SW 1271 (cell line): Measurements from ENCODE around the gene HSD17B8.

Experiments
- DNase-seq, 2 experiments: peaks; one replicate each; lab custom pipeline; 2025; lab: John Stamatoyannopoulos, UW

HSD17B8 gene

GRCh38 chr6:33171016-33171879 lies 33.2 kb upstream of the HSD17B8 start:
- no peak for DNase-seq

- DNase-seq: no peak
These were observed 32.4 kb upstream of the HSD17B8 start for GRCh38 chr6:33171880-33172687.

DNA sequence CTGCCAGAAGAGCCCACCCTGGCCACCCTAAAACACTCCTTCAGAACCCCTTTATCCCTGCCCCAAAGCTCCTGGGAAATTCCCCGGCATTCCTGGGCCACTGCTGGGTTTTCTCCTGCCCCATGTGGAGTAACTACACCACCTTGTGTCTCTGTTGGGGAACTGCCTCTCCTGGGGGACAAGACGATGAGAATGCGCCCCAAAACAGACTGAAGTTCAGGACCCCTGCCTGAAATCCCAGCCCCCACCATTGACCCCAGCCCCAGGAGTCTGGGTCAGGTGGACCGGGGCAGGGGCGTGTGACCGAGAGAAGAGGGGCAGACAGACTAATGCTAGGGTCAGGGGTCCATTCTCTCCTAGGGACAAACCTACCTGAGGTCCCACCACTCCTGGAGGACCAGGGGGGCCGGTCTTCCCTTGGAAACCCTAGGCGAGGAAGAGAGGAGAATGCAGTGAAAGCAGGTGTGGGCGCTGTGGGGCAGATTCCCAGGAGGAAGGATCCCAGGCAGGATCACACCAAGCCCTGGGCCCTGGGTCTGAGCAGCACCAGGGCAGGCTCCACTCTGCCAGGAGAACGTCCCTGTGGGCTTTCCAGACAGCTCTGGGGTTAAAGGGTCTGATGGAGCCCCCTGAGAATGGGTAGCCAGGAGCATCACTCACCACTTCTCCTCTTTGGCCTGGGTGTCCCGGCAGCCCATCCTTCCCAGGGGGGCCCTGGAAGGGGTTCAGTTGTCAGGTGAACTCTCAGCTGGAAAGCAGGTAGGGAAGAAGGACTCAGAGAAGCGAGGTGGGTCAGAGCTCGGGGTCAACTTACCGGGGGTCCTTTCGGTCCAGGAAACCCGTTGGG lies 31.5 kb upstream of the HSD17B8 start:
- no peak for DNase-seq

GRCh38 chr6:33173535-33174180 lies 30.8 kb upstream of the HSD17B8 start:
- no peak for DNase-seq

DNA sequence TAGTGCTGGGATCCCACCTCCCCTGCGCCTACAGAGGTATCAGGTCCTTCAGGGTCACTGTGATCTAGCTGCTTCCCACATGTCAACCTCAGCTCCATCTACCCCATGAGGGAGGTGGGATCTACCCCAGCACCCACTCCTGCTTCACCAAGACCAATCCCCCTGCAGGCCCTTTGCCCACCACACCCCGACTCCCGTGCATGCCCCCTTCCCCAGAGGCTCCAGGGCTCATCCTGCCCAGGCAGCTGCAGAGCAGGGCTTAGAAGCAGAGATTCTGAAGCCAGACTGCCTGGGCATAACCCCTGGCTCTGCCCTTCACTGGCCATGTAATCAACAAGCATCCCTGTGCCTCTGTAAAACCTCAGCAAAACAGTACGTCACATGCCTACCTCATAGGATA lies 29.7 kb upstream of the HSD17B8 start:
- no peak for DNase-seq

DNA sequence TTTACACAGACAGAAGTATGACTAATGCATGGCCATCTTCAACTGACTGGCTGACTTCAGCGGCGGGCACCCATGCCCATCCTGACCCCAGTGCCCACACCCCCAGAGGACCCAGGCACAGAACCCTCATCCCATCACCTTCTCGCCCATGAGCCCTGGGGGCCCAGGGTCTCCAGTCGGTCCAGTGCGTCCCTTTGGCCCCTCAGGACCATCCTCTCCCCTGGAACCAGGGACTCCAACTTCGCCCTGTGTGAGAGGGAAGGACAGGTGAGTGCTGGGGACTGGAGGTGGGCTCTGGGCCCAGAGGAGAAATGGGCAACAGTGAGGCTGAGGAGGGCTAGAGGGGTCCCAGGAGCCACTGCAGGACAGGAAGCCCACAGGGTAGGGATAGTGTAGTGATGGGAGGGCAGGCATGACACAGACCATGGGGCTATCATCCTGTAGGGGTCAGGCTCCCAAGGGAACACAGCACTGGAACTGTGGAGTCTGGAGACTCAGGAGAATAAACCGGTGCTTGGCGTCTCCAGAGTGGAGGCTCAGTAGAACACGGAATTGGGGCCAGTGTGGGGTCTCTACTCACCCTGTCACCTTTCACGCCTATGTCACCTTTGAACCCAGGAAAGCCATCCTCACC lies 28.9 kb upstream of the HSD17B8 start:
- DNase-seq: no peak

- DNase-seq: no peak
These were observed 27.5 kb upstream of the HSD17B8 start for GRCh38 chr6:33176906-33177305.

DNA sequence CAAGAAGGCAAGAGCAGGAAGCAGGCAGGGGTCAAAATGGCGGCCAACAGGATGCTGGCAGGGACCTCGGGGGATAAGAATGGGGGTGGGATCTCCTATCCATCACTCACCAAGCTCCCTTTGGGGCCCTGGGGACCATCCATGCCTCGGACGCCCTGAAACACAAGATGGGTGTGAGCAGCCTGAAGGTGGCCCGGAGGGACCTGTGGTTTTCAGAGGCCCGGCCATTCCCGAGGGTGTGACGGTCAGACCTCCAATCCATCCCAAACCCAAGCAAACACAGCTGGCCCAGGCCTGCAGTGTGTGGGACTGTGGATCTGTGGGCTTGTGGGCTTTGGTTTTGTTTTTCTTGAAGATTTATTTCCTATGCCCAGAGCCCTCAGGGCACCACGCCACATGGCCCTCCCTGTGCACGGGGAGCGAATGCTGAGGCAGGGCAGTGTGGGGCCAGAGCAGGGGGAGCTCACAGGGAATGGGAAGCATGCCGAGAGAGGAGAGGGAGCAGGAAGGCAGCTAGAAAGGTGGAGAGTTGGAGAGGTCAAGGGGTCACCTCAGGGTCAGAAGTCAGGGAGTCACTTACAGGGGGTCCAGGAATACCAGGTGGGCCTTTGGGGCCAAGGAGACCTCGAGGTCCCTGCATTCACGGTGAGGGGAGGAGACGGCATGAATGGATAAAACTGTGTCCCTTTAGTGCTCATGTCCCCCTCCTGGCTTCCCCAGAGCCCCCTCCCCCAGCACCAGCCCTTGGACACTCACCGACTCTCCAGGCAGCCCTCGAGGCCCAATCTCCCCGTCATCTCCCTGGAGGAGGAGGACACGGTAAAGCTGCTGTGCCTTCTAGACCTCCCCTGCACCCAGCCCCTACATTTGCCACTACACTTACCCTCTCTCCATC lies 26.7 kb upstream of the HSD17B8 start:
- no peak for DNase-seq

DNA sequence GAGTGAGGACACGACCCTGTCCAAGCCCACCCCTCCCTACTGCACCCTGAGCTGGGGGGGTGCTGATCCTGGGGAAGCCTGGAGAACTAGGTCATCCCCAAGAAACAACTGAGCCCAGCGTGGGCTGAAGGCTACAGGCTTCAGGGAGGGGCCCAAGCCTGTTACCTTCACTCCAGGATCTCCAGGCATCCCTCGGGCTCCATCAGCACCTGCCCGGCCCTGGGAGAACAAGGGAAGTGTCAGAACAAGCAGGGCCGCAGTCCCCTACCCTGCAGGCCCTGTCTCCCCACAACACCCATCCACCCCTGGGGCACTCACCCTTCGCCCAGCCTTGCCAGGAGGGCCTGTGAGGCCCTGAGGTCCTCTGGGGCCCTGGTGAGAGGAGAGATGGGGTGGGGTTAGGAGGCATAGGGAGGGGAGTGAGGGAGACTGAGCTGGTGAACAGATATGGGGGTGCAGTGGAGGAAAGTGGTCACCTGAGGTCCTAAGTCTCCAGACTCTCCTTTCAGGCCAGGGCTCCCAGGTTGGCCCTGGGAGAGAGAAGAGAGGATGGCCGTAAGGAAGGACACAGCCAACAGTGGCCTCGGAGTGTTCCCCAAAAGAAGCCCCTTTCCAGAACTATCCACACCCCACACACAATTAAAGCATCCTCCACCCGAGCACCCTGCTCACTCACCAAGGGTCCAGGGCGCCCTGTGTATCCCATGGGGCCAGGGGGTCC lies 25.5 kb upstream of the HSD17B8 start:
- DNase-seq: no peak

- DNase-seq: no peak
These were observed 23.3 kb upstream of the HSD17B8 start for GRCh38 chr6:33181141-33181540.

DNA sequence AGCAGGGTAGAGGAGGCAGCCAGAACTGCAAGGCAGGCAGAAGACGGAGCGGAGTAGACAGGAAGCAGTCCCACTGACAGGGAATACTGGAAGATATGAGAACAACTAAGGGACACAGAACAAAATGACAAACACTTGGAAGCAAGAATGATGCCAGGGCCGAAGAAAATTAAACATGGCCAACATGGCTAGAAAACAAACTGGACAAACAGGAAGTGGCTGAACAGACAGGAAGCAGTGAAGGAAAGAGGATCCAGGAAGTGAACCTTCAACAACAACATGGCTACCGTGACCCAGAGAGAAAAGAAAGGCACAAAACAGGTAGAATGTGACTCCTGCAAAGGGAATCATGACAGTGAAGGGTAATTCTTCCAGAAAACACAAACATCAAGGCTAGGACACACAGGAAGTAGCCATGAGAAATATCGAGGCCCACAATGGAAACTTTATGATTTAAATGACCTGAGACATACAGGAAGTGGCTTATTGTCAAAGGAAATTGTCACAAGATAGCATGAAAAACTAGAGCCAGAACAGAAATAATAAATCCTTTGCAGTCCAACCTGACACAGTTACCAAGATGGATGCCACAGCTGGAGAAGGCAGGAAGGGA lies 21.3 kb upstream of the HSD17B8 start:
- DNase-seq: no peak

- DNase-seq: no peak
These were observed 19.3 kb upstream of the HSD17B8 start for GRCh38 chr6:33185190-33185589.

DNA sequence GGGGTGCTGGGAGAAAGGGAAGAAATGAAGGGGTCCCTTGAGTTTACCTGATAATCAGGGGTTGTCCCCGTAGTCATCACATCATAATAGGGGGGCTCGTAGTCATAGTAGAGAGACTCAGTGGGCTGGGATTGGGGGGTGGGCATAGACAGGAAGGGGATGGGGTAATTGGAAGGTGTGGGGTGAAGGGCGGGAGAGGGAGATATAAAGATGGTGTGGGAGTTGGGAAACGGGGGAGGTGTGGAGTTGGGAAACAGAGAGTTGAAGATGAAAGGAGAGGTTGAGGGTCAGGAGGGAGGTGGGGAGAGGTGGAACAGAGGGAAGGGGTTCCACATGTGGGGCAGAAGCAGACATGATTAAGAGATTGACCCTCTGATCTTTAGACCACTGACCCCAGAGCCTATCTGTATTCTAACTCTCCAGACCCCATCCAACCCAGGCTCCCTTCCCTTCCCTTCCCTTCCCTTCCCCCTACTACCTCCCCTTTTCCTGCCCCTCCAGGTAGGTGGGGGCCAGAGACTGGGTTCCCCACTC lies 18.7 kb upstream of the HSD17B8 start:
- DNase-seq: no peak

DNA sequence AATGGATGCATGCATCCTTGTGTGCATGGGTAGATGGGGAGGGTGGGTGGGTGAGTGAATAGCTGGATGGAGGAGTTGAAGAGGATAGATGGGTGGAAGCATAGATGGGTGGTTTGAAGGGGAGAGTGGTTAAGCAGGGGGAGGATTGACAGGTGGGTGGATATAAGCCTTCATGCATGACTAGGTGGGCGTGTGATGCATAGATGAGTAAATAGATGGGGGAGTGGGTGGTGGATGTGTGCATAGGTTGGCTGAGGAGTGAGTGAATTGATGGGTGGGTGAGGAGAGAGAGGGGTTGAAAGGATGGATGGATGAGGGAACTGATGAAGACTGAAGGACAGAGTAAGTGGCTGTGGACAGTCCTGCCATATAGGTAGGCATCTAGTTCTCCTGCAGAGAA lies 16.6 kb upstream of the HSD17B8 start:
- no peak for DNase-seq

- DNase-seq: no peak
These were observed 15.3 kb upstream of the HSD17B8 start for GRCh38 chr6:33189164-33189563.

DNA sequence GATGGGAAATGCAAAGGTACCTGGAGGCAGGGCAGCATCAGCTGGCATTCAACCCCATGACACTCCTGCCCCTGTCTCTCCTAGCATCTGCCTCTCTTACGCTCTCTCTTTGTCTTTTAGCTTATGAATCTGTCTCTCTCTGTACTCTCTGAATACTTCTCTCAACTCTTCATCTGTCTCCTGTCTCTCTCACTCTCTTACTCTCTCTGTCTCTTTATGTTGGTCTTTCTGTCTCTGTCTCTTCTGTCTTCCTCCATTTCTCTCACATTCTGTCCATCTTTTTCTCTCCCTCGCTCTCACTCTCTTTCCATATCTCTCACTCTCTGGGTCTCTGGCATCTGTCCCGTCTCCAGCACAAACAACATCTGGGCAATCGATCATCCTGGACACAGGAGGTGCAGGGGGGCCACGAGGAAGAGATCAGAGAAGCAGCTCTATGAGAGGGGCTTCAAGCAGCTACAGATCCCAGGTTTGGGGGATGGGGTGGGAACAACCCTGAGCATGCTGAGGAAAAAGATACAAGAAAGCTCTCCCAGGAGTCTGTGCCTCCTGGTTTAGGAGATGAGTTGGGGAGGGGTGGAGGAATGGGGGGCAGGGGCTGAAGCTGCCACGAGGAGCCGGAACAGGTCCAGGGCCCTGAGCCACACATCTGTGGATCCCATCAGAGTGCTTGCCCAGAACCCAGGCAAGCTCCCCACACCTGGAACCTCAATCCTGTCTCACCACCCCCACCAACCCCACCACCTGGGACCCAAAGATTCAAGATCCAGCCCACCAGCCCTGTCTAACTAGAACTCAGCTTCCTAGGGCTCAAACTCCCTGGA lies 14.6 kb upstream of the HSD17B8 start:
- no peak for DNase-seq

GRCh38 chr6:33190504-33191107 lies 13.8 kb upstream of the HSD17B8 start:
- DNase-seq: no peak
